Measurements from ENCODE around the gene METTL16.

The METTL16 gene

GRCh38 chr17:2374549-2375285, 137.0 kb downstream of the METTL16 start:
- no peaks in the 10 kb centered on the region for H3F3A ChIP-seq (ENCODE audit: low read depth)
- H3K4me1 ChIP-seq (ENCODE audit: insufficient read depth, low read length, poor library complexity, severe bottlenecking): no peaks in the 10 kb centered on the region
- no peak overlapping the region for H2AFZ ChIP-seq (ENCODE audit: low read length)
- H3K36me3 ChIP-seq (ENCODE audit: insufficient read depth, low read length): no peaks in the 10 kb centered on the region
- no peak overlapping the region for H3K4me2 ChIP-seq (ENCODE audit: low read depth, low read length, poor library complexity, severe bottlenecking)
- H3K9ac ChIP-seq (ENCODE audit: low read depth, low read length, poor library complexity, severe bottlenecking): no peak overlapping the region
- no peak for TF ChIP-seq CTCF (conservative IDR thresholded peaks at IDR 0.05; ENCODE audit: low read length)
- no peak for TF ChIP-seq EZH2phosphoT487 (IDR thresholded peaks at IDR 0.05; ENCODE audit: borderline replicate concordance)
- no peaks in the 10 kb centered on the region for H3K79me2 ChIP-seq (ENCODE audit: insufficient read depth, low read length)
- H3K4me3 ChIP-seq (ENCODE audit: low read length, poor library complexity, severe bottlenecking): no peak overlapping the region
- H4K20me1 ChIP-seq (ENCODE audit: insufficient read depth, low read length, poor library complexity, severe bottlenecking): no peaks in the 10 kb centered on the region
- H3K9me3 ChIP-seq (ENCODE audit: insufficient read depth, low read depth, low read length): no peaks in the 10 kb centered on the region
- H3K9me2 ChIP-seq (replicated peaks; ENCODE audit: low read depth, low read length): no peaks in the 10 kb centered on the region
- H3K27me3 ChIP-seq (ENCODE audit: insufficient read depth, low read length, poor library complexity, severe bottlenecking): no peaks in the 10 kb centered on the region

- Histone ChIP-seq H3K9me3 (ENCODE audit: insufficient read depth, low read depth, low read length) (no peaks in the 10 kb centered on the region), H3K4me2 (ENCODE audit: low read depth, low read length, poor library complexity, severe bottlenecking) (no peak overlapping the region), H3K4me3 (ENCODE audit: low read length, poor library complexity, severe bottlenecking) (no peak overlapping the region), H3K36me3 (ENCODE audit: insufficient read depth, low read length) (no peaks in the 10 kb centered on the region), H3K9ac (ENCODE audit: low read depth, low read length, poor library complexity, severe bottlenecking) (no peak overlapping the region), H3F3A (ENCODE audit: low read depth) (no peaks in the 10 kb centered on the region), H3K27me3 (ENCODE audit: insufficient read depth, low read length, poor library complexity, severe bottlenecking) (no peaks in the 10 kb centered on the region), H3K9me2 (replicated peaks; ENCODE audit: low read depth, low read length) (no peaks in the 10 kb centered on the region), H3K4me1 (ENCODE audit: insufficient read depth, low read length, poor library complexity, severe bottlenecking) (peaks cover 6% of the 10 kb centered on the region), H4K20me1 (ENCODE audit: insufficient read depth, low read length, poor library complexity, severe bottlenecking) (no peaks in the 10 kb centered on the region), H2AFZ (ENCODE audit: low read length) (no peak overlapping the region), H3K79me2 (ENCODE audit: insufficient read depth, low read length) (no peaks in the 10 kb centered on the region)
- TF ChIP-seq CTCF (conservative IDR thresholded peaks at IDR 0.05; ENCODE audit: low read length): no peak
- TF ChIP-seq EZH2phosphoT487 (IDR thresholded peaks at IDR 0.05; ENCODE audit: borderline replicate concordance): no peak
Observed at GRCh38 chr17:2373179-2373578, 138.5 kb downstream of the METTL16 start.

- no peak overlapping the region for H2AFZ ChIP-seq (ENCODE audit: low read length)
- no peak overlapping the region for H3K4me2 ChIP-seq (ENCODE audit: low read depth, low read length, poor library complexity, severe bottlenecking)
- H3K27me3 ChIP-seq (ENCODE audit: insufficient read depth, low read length, poor library complexity, severe bottlenecking): no peaks in the 10 kb centered on the region
- no peak overlapping the region for H3K4me3 ChIP-seq (ENCODE audit: low read length, poor library complexity, severe bottlenecking)
- no peaks in the 10 kb centered on the region for H3K9me2 ChIP-seq (replicated peaks; ENCODE audit: low read depth, low read length)
- H4K20me1 ChIP-seq (ENCODE audit: insufficient read depth, low read length, poor library complexity, severe bottlenecking): no peaks in the 10 kb centered on the region
- H3F3A ChIP-seq (ENCODE audit: low read depth): no peaks in the 10 kb centered on the region
- TF ChIP-seq EZH2phosphoT487 (IDR thresholded peaks at IDR 0.05; ENCODE audit: borderline replicate concordance) (no peak), CTCF (conservative IDR thresholded peaks at IDR 0.05; ENCODE audit: low read length) (no peak)
- H3K79me2 ChIP-seq (ENCODE audit: insufficient read depth, low read length): no peaks in the 10 kb centered on the region
- no peaks in the 10 kb centered on the region for H3K9me3 ChIP-seq (ENCODE audit: insufficient read depth, low read depth, low read length)
- no peak overlapping the region for H3K9ac ChIP-seq (ENCODE audit: low read depth, low read length, poor library complexity, severe bottlenecking)
- H3K36me3 ChIP-seq (ENCODE audit: insufficient read depth, low read length): no peaks in the 10 kb centered on the region
- H3K4me1 ChIP-seq (ENCODE audit: insufficient read depth, low read length, poor library complexity, severe bottlenecking): peaks cover 6% of the 10 kb centered on the region
Observed at GRCh38 chr17:2372681-2373080, 139.0 kb downstream of the METTL16 start.
